ENCODE results near the gene THAP12. TPM values are rescaled to one million over a fixed set of nuclear protein-coding genes. Genes with fewer than 3 reads are reported as not detected.
A peak's percentile ranks its signal among the peaks of the same experiment; 100 is the strongest.
"Not testable (repeated sequence)": the region's sequence is repeated elsewhere in the genome, so short reads cannot be mapped to it uniquely, and the experiment has no call there.

THAP12 gene
- polyA plus RNA-seq, 5 donors = 82.6 to 136 (median 96.1) TPM

- DNase-seq = no peak
Measured at GRCh38 chr11:76329084-76329648, 51.8 kb downstream of the THAP12 start.

- DNase-seq = no peak
Measured at GRCh38 chr11:76327756-76328388, 53.1 kb downstream of the THAP12 start.

GRCh38 chr11:76327202-76327601 is 53.7 kb downstream of the THAP12 start:
- DNase-seq = no peak

GRCh38 chr11:76325185-76325584 is 55.7 kb downstream of the THAP12 start:
- DNase-seq = no peak

GRCh38 chr11:76323804-76324203 is 57.1 kb downstream of the THAP12 start:
- DNase-seq = no peak

- not testable (repeated sequence) for DNase-seq
Measured at GRCh38 chr11:76323375-76323774, 57.6 kb downstream of the THAP12 start.

GRCh38 chr11:76322942-76323341 is 58.0 kb downstream of the THAP12 start:
- no peak for DNase-seq

- no peak for DNase-seq
Measured at GRCh38 chr11:76322540-76322939, 58.4 kb downstream of the THAP12 start.

GRCh38 chr11:76321820-76322524 is 59.0 kb downstream of the THAP12 start:
- no peak for DNase-seq

- DNase-seq = no peak
Measured at GRCh38 chr11:76321340-76321739, 59.6 kb downstream of the THAP12 start.

- DNase-seq = no peak
Measured at GRCh38 chr11:76320929-76321328, 60.0 kb downstream of the THAP12 start.

GRCh38 chr11:76319798-76320197 is 61.1 kb downstream of the THAP12 start:
- DNase-seq = not testable (repeated sequence)

- peak; percentile 73 to 78 for DNase-seq
Measured at GRCh38 chr11:76318744-76319384, 62.1 kb downstream of the THAP12 start.

- DNase-seq = no peak
Measured at GRCh38 chr11:76317296-76317695, 63.6 kb downstream of the THAP12 start.

GRCh38 chr11:76316726-76317125 is 64.2 kb downstream of the THAP12 start:
- DNase-seq = no peak

GRCh38 chr11:76315182-76315853 is 65.6 kb downstream of the THAP12 start:
- no peak for DNase-seq

- DNase-seq = no peak
Measured at GRCh38 chr11:76314741-76315090, 66.2 kb downstream of the THAP12 start.

- DNase-seq = peak in 1 of 2 donors; percentile 55
Measured at GRCh38 chr11:76313913-76314740, 66.8 kb downstream of the THAP12 start.

GRCh38 chr11:76313271-76313670 is 67.7 kb downstream of the THAP12 start:
- no peak for DNase-seq

GRCh38 chr11:76310832-76311595 is 69.9 kb downstream of the THAP12 start:
- peak; percentile 71 to 78 for DNase-seq

Data from right lung (tissue), 5 donors.